ENCODE results near the gene LRRC40. TPM values are rescaled to one million over a fixed set of nuclear protein-coding genes. Genes with fewer than 3 reads are reported as not detected.

The LRRC40 gene
- total RNA-seq, 4 donors from 2014 or later = 0.37 to 14.1 (median 12.2) TPM

GRCh38 chr1:70239940-70240339, 34.6 kb upstream of the LRRC40 start:
- TF ChIP-seq POLR2AphosphoS5 (IDR thresholded peaks at IDR 0.05) (no peak), POLR2A (IDR thresholded peaks at IDR 0.05) (no peak), CTCF (IDR thresholded peaks at IDR 0.05) (no peak), EP300 (IDR thresholded peaks at IDR 0.05; ENCODE audit: low read depth) (no peak)
- no peak overlapping the region for H3K4me3 ChIP-seq
- no peak for DNase-seq
- H3K27ac ChIP-seq = no peak overlapping the region
- no peaks in the 10 kb centered on the region for H3K27me3 ChIP-seq
- in situ Hi-C loops (cut with MboI; ENCODE audit: low pct_ligation_motif_present in 1 of 4, low pct_unique_long_range_greater_than_20kb in 1 of 4, low sequenced_read_pairs in 3 of 4) (loop anchor here (25.0 kb wide), 1 partner anchor 822 kb away; no protein-coding TSS in a partner anchor), intact Hi-C loops (cut with DNase I; ENCODE audit: low total_unique reads) (no loop called here)
- peaks cover 0 to 100% (median 49%) of the 10 kb centered on the region in 4 donors for H3K36me3 ChIP-seq
- no peaks in the 10 kb centered on the region for H3K9me3 ChIP-seq
- H3K4me1 ChIP-seq = no peaks in the 10 kb centered on the region

GRCh38 chr1:70234733-70235132, 29.4 kb upstream of the LRRC40 start:
- in situ Hi-C loops (cut with MboI; ENCODE audit: low pct_ligation_motif_present in 1 of 4, low pct_unique_long_range_greater_than_20kb in 1 of 4, low sequenced_read_pairs in 3 of 4) = loop anchor here (25.0 kb wide), 1 partner anchor 828 kb away; no protein-coding TSS in a partner anchor
- peaks cover 0 to 100% (median 48%) of the 10 kb centered on the region in 4 donors for H3K36me3 ChIP-seq

GRCh38 chr1:70231475-70231874, 26.1 kb upstream of the LRRC40 start:
- no peaks in the 10 kb centered on the region for H3K9me3 ChIP-seq

More at GRCh38 chr1:70234733-70235132, 29.4 kb upstream of the LRRC40 start:
- Histone ChIP-seq H3K4me3 (no peak overlapping the region), H3K27me3 (no peaks in the 10 kb centered on the region), H3K9me3 (no peaks in the 10 kb centered on the region), H3K27ac (no peak overlapping the region), H3K4me1 (no peaks in the 10 kb centered on the region)
- intact Hi-C loops (cut with DNase I; ENCODE audit: low total_unique reads) = no loop called here
- DNase-seq = no peak
- TF ChIP-seq POLR2AphosphoS5 (IDR thresholded peaks at IDR 0.05) (no peak), CTCF (IDR thresholded peaks at IDR 0.05) (no peak), EP300 (IDR thresholded peaks at IDR 0.05; ENCODE audit: low read depth) (no peak), POLR2A (IDR thresholded peaks at IDR 0.05) (no peak)

GRCh38 chr1:70228670-70229069, 23.3 kb upstream of the LRRC40 start:
- WGBS, 2 donors (ENCODE audit: low coverage in 1 of 2) = 83 to 93% methylated on average over 2 of the region's 2 CpGs
- H3K36me3 ChIP-seq = peaks cover 0 to 55% (median 27%) of the 10 kb centered on the region in 4 donors
- no peaks in the 10 kb centered on the region for H3K27me3 ChIP-seq
- TF ChIP-seq POLR2A (IDR thresholded peaks at IDR 0.05) (no peak), POLR2AphosphoS5 (IDR thresholded peaks at IDR 0.05) (no peak), EP300 (IDR thresholded peaks at IDR 0.05; ENCODE audit: low read depth) (no peak), CTCF (IDR thresholded peaks at IDR 0.05) (no peak)
- no peaks in the 10 kb centered on the region for H3K9me3 ChIP-seq
- intact Hi-C loops (cut with DNase I; ENCODE audit: low total_unique reads) (loop anchor here (10.0 kb wide), 1 partner anchor 836 kb away; no protein-coding TSS in a partner anchor), in situ Hi-C loops (cut with MboI; ENCODE audit: low pct_ligation_motif_present in 1 of 4, low pct_unique_long_range_greater_than_20kb in 1 of 4, low sequenced_read_pairs in 3 of 4) (loop anchor here (25.0 kb wide), 1 partner anchor 834 kb away; no protein-coding TSS in a partner anchor)
- H3K4me3 ChIP-seq = no peak overlapping the region
- no peak for DNase-seq
- no peak overlapping the region for H3K27ac ChIP-seq
- H3K4me1 ChIP-seq = peaks cover under 1 to 27% (median 7%) of the 10 kb centered on the region in 4 donors

More at GRCh38 chr1:70231475-70231874, 26.1 kb upstream of the LRRC40 start:
- in situ Hi-C loops (cut with MboI; ENCODE audit: low pct_ligation_motif_present in 1 of 4, low pct_unique_long_range_greater_than_20kb in 1 of 4, low sequenced_read_pairs in 3 of 4) (loop anchor here (25.0 kb wide), 1 partner anchor 831 kb away; no protein-coding TSS in a partner anchor), intact Hi-C loops (cut with DNase I; ENCODE audit: low total_unique reads) (no loop called here)
- no peak for TF ChIP-seq POLR2AphosphoS5 (IDR thresholded peaks at IDR 0.05)
- TF ChIP-seq POLR2A (IDR thresholded peaks at IDR 0.05) = no peak
- no peak for TF ChIP-seq EP300 (IDR thresholded peaks at IDR 0.05; ENCODE audit: low read depth)
- no peak for TF ChIP-seq CTCF (IDR thresholded peaks at IDR 0.05)
- Histone ChIP-seq H3K27ac (no peak overlapping the region), H3K27me3 (no peaks in the 10 kb centered on the region), H3K4me3 (no peak overlapping the region), H3K36me3 (peaks cover 0 to 83% (median 41%) of the 10 kb centered on the region in 4 donors), H3K4me1 (peaks cover 0 to 15% (median 3%) of the 10 kb centered on the region in 4 donors)
- no peak for DNase-seq
- WGBS, 2 donors (ENCODE audit: low coverage in 1 of 2) = 96 to 100% methylated on average over 4 of the region's 4 CpGs

Measured in transverse colon (tissue), 4 donors.